GM10847 (cell line): Measurements from ENCODE around the gene LCT.

ENCODE experiments used
- POLR2A ChIP-seq: IDR thresholded peaks from 2 replicates; pipeline ENCODE4 v1.6.1; 2011; ENCODE audit not compliant: insufficient read length; ENCODE audit errors: extremely low read depth

The LCT gene

DNA sequence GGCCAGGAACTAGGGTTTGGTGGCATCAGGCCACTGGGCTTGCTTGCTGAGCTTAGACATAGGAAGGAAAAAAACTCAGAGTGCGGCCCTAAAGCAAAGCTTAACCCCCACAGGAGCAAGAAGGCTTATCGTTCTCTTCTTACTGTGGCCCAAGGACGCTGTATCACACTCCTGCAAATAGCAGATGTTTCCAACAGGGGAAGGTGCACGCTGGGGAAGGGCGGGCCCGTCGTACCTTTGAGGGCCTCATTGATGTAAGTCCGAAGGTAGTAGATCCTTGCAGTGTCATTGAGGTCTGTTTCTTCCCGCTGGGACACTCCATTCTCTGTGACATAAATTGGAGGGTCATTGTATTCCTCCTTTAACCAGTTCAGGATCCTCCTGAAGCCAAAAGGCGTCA, 46.6 kb downstream of the LCT start:
- no peak for TF ChIP-seq POLR2A

DNA sequence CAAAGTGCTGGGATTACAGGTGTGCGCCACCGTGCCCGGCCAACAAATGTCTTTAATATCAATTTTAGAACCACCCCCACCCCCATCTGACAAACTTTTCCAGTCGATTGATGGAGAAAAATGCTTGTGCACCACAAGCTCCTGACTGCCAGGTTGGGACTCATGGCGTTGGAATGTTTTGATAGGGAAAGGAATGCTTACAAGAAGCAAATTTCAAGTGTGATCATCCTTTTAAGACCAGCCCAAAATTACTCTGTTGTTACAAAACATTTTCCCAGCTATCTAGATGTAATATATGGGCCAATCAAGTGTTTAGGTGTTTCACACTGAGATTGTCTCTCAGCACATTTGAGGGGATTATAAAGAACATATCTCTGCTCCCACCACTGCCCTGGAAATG, 50.2 kb downstream of the LCT start:
- no peak for TF ChIP-seq POLR2A

DNA sequence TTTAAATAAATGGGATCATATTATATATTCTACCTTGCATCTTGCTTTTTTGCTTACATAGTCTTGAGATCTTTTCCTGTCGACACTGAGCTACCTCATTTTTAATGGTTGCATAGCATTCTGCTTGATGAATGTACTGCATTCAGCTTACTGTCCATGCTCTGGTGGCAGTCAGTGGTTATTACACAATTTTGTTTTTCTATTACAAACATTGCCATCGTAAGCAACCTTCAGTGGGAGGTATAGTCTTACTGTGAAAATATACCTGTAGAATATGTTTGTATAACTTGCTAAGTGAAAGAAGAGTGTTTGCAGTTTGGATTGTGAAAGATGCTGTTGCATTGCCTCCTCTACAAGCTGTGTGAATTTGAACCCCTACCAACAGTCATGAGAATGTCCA, 52.0 kb downstream of the LCT start:
- no peak for TF ChIP-seq POLR2A

DNA sequence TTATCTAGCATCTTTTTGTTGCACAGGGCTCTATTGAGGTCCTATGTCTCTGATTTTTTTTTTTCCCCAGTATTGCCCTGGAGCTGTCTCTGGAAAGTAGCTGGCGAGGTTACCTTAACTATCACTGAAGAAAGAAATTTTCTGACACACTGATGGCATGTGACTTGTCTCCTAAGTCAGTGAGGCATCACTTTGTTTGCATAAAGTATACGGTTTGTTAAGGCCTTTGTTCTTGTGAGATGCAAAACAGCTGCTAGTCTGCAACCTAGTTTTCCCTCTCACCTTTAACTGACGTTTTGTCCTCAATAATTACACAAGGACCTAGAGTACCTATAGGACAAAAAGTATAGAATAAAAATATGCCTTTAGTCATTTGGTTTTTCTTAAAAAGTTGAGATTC, 53.5 kb downstream of the LCT start:
- no peak for TF ChIP-seq POLR2A

DNA sequence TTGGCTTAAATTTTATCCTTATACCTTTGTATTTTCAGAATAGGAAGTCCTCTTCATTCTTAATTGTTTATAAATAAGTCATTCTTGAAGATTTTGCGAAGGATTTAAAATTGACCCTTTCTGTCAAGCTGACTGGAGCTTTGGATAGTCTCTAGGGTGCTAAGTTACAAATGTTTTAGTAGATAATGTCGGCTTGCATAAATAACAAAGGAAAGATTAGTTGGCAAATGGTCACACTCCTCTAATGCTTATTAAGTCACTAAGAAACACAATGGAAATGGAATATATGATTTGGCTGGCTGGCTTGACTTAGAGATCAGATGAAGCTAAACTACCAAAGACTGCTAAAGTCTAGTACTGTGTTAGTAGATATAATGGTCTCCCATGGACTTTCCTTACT, 54.8 kb downstream of the LCT start:
- TF ChIP-seq POLR2A: no peak

DNA sequence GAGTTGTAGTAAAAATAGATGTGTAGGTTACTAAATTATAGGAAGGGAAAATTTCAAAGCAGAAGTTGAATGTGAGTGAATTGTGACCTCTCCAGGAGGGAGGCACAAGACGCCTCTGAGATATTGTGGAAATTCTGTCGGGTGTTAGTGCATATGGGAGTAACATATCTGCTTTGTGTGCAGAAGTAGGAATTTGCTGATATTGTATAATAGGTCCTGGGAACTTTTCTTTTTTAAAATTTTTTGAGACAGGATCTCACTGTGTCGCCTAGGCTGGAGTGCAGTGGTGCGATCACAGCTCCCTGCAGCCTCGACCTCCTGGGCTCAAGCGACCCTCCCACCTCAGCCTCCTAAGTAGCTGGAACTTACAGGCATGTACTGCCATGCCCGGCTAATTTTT, 60.6 kb downstream of the LCT start:
- TF ChIP-seq POLR2A: no peak

DNA sequence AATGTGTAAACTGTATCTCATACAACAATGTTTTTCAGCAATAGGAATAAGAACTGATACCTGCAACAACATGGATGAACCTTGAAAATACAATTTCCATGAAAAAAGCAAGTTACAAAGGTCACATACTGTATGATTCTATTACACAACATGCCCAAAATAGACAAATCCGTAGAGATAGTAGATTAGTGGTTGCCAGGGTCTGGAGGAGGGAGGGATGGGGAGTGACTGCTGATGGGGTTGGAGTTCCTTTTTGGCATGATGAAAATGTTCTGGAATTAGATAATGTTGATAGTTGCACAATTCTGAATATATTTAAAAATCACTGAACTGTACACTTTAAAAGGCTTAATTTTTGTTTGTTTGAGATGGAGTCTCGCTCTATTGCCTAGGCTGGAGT, 61.6 kb downstream of the LCT start:
- TF ChIP-seq POLR2A: no peak

DNA sequence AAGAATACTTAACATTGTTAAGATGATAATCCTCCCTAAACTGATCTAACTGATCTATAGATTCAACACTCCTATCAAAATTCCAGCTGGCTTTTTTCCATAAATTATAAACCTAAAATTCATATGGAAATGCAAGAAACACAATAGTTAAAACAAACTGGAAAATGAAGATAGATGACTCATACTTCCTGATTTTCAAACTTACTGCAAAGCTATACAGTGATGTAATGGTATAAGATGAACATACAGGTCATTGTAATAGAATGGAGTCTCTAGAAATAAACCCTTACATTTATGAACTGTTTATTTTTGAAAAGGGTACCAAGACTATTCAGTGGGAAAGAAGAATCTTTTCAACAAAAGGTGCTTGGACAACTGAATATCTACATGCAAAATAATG, 63.1 kb downstream of the LCT start:
- TF ChIP-seq POLR2A: no peak

DNA sequence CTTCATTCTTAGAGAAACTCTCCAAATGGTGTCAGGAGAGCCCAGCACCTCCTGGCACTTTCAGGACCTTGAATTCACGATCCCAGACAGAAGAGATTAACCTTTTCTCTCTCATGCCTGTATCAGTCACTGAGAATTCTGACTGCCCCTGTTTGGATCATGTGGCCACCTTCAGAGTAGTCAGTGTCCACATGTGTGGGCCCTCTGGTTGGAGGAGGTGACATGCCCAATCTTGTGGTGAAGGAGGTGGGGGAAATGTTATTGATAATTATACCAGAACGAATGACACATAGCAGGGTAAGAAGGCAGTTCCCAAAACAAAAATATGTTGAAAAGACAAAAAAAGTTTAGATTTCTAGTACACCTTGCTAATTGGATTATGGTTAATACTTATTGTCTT, 63.7 kb downstream of the LCT start:
- TF ChIP-seq POLR2A: no peak

DNA sequence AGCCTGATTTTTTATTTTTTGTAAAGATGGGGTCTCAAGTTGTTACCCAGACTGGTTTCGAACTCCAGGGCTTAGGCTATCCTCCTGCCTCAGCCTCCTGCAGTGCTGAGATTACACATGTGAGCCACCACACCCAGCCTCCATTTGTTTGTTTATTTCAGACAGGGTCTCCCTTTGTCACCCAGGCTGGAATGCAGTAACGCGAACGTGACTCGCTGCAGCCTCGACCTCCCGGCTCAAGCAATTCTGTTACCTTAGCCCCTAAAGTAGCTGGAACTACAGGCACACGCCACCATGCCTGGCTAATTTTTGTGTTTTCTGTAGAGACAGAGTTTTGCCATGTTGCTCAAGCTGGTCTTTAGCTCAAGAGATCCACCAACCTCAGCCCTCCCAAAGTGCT, 68.1 kb downstream of the LCT start:
- no peak for TF ChIP-seq POLR2A

DNA sequence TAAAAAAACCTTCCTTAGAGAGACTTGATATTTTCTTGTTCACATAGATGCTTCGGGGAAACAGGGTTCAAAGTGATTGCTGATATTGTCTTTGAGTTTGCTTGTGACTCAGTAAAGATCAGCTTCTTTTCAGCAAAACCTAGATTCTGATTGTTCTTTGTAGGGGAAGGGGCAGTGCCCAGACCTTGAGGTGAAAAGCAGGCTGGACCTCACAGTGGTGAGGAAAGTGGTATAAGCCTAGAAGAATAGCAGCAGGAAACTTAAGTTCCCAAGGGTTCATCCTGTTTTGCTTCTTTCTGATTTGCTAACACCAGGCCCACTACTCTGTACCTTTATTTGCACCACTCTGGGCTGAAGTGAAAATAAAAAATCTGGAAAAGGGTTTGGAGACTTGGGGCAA, 74.5 kb downstream of the LCT start:
- no peak for TF ChIP-seq POLR2A

DNA sequence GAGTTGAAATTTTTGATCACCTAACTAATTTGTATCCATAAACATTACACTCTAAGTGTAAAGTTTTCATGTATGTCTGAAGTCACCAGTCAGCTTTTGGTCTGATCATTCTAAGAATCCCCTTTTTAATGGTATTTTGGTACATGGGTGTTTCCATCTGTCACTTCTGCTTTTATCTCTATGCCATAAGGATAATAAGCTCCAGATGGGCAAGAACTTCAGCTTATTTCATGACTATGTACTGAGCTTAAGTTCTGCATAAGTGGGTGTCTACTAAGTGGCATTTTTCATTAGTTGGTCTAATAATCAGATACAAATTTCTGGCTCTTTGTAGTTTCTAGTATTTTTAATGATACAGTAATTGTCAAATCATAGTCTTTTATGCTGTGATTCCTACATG, 75.0 kb downstream of the LCT start:
- TF ChIP-seq POLR2A: no peak

DNA sequence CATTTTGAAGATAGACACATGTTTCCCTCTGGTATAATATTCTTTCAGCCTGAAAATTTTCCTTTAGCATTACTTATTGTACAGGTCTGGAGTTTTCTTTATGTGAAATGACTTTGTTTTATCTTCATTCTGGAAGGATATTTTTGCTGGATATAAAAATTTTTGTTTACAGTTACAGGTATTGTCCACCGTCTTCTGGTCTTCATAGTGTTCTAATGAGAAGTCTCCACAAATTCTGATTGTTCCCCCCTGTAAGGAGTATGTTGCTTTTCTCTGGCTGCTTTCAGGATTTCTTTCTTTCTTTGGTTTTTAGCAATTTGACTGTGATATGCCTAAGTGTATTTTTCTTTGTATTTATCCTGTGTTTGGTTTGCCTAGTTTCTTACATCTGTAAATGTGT, 80.3 kb downstream of the LCT start:
- no peak for TF ChIP-seq POLR2A

DNA sequence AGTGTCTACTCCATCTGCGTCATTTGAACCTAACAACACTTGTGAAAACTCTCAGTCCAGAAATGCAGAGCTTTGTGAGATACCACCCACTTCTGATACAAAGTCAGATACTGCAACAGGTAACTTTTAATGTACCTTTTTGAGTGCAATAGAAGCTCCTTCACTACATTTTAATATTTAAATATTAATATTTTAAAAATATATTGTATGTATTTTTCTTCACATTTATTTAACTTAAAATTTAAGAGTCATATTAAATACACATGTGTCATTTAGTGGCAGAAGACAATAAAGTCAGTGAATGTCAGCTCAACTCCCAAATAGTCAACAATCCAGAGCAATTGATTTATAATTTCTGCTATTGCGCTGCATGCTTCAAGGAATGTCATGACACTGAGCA, 81.4 kb downstream of the LCT start:
- TF ChIP-seq POLR2A: no peak

DNA sequence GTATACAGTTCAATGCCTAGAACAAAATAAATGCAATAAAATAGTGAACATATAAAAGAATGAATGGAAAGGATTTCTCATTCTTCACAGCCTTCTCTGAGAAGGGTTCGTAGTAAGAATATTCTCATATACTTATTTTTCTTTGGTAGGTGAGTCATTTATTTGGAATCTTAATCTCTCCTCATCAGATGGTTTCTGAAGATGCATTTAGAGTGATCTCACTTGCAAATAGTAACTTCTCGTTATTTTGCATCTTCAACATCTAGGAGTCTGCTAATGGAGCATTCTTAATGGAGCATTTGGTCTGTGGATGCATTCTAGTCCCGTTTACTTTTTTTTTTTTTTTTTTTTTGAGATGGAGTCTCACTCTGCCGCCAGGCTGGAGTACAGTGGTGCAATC, 91.4 kb downstream of the LCT start:
- no peak for TF ChIP-seq POLR2A

DNA sequence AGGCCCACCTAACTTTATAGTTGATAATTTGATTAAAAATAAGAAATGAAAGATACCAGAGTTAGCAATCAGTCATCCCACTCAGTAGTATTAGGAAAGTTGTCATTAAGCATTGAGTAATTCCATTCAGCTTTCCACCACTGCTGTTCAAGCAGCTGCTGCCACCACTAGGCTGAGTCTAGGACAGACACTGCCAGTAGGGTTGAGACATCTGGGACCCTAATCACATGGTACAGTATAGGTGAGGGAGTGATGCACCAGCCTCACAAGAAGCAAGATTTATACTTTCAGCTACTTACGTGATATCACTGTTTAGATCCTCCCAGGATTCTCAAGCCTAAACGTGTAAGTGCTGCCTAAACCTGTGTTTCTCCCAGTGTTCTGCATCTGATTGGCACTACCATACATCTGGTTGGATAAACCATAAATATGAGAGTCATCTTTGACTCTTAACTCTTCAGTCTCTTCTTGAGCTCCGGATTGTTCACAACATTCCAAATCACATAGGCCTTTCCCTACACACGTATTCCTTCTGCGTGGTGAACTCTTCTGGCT, 92.1 kb downstream of the LCT start:
- TF ChIP-seq POLR2A: no peak

DNA sequence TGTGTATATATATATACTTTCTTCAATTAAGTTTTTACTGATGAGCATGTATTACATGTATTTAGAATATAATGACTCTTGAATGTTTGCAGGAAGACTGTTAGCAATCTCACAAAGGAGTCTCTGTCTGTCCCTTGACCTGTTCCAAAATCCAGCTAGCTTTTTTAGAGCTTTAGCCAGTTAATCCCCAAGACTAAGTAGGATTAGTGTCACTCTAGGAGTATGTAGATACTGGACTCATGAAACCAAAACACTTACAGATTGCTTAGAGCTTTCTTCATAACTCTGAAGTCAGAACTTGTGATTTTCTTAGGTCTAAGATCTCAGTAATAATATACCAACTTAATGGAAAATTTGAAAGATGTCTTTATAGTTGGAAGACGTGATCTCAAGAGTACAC, 93.1 kb downstream of the LCT start:
- no peak for TF ChIP-seq POLR2A

DNA sequence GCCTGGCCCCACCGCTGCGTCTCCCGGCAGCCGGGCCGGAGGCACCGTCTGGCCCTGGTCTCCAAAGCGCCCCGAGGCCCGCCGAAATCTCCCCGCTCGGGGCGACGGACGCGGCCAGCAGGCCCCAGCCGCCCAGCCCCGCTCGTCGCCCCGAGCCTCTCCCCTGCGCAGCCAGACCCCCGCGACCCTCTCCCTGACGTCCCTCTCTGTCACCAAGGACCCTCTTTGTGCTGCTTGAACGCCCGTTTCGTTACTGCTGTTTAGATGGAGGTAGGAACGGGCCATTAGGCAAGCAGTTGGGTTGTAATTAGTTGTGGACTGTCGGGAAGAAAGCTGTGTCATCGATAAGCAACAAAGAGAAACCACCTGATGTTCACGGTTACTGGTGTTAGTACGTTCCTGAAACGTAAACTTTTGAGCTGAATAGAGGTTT, 94.6 kb downstream of the LCT start:
- no peak for TF ChIP-seq POLR2A
